B cell (primary cell): ENCODE results near the gene PPP2R5A. TPM values are rescaled to one million over a fixed set of nuclear protein-coding genes. Genes with fewer than 3 reads are reported as not detected.

Experiments
- ATAC-seq: fragments of 200-7000 bp; cut with Tn5 transposase; one replicate; pipeline ENCODE4 v1.10.0; 2021; ENCODE audit warnings: low read depth, mild to moderate bottlenecking, moderate number of reproducible peaks, moderate library complexity
- CTCF ChIA-PET: fragments of 350-600 bp; sonication (Branson Sonifier 250); formaldehyde crosslinking; loops from one replicate; lab custom pipeline; 2021; ENCODE audit warnings: antibody characterized with exemption, inconsistent platforms; lab: Charles Lee
- POLR2A ChIA-PET: fragments of 350-600 bp; sonication (Branson Sonifier 250); formaldehyde crosslinking; loops from one replicate; lab custom pipeline; 2021; ENCODE audit warnings: antibody characterized with exemption; lab: Charles Lee
- DNase-seq: peaks from one replicate; pipeline ENCODE4 v3.0.0; 2013
- H2AFZ ChIP-seq: 2 replicates; pipeline ENCODE4 v1.6.1; 2012; ENCODE audit warnings: mild to moderate bottlenecking, low read depth, low read length; ENCODE audit not compliant: insufficient read depth, poor library complexity, severe bottlenecking
- H3K27ac ChIP-seq, 2 donors: 1 replicate in 1 of 2; 2 replicates in 1 of 2; pipeline ENCODE4 v1.5.1; 2012 to 2013; ENCODE audit warnings: low read length in 2 of 2, mild to moderate bottlenecking in 2 of 2, moderate library complexity in 1 of 2
- H3K27me3 ChIP-seq, 4 experiments: fragments of 200-600 bp in 1 of 4; sonication (generic) in 1 of 4; replicated peaks in 1 of 4; 1 replicate in 2 of 4; 2 replicates in 2 of 4; pipeline versions ENCODE4 v1.6.1 to v1.7.0; 2013 to 2016; ENCODE audit warnings: low read length in 3 of 4, mild to moderate bottlenecking in 2 of 4, mixed read lengths in 1 of 4, moderate library complexity in 1 of 4; ENCODE audit not compliant: insufficient read depth in 4 of 4, control insufficient read depth in 3 of 4; ENCODE audit errors: control extremely low read depth in 1 of 4
- H3K36me3 ChIP-seq, 2 experiments: replicated peaks in 1 of 2; 1 replicate in 1 of 2; 2 replicates in 1 of 2; pipeline versions ENCODE4 v1.6.1 to v1.7.1; 2013; ENCODE audit warnings: low read length in 1 of 2; ENCODE audit not compliant: insufficient read depth in 2 of 2, control insufficient read depth in 1 of 2; ENCODE audit errors: control extremely low read depth in 1 of 2, extremely low read depth in 1 of 2
- H3K4me1 ChIP-seq, 2 donors: fragments of 200-600 bp in 1 of 2; sonication (generic) in 1 of 2; 1 replicate in 1 of 2; 2 replicates in 1 of 2; pipeline versions ENCODE4 v1.5.1 to v1.6.1; 2013 to 2017; ENCODE audit warnings: low read length in 2 of 2; ENCODE audit not compliant: control insufficient read depth in 2 of 2, insufficient read depth in 2 of 2
- H3K4me2 ChIP-seq: replicated peaks from 2 replicates; pipeline ENCODE3; 2012; ENCODE audit warnings: mild to moderate bottlenecking, low read depth, low read length; ENCODE audit not compliant: poor library complexity, severe bottlenecking
- H3K4me3 ChIP-seq, 5 experiments: fragments of 200-600 bp in 1 of 5; sonication (generic) in 1 of 5; 1 replicate in 3 of 5; 2 replicates in 2 of 5; pipeline versions ENCODE4 v1.5.1 to v1.7.0; 2011 to 2016; ENCODE audit warnings: low read length in 4 of 5, mild to moderate bottlenecking in 4 of 5, low read depth in 2 of 5, control low read depth in 1 of 5, moderate library complexity in 1 of 5; ENCODE audit not compliant: insufficient read depth in 1 of 5; ENCODE audit errors: control extremely low read depth in 1 of 5, extremely low read depth in 1 of 5
- H3K79me2 ChIP-seq: fragments of 200-600 bp; sonication (generic); one replicate; pipeline ENCODE4 v1.6.0; 2016; ENCODE audit warnings: low read length; ENCODE audit not compliant: control insufficient read depth, insufficient read depth
- H3K9ac ChIP-seq: fragments of 200-600 bp; sonication (generic); 2 replicates; pipeline ENCODE4 v1.6.1; 2017; ENCODE audit warnings: mild to moderate bottlenecking, low read length, moderate library complexity
- H3K9me3 ChIP-seq, 3 donors: one replicate each; pipeline versions ENCODE4 v1.6.1 to v1.7.1; 2013; ENCODE audit warnings: low read length in 2 of 3; ENCODE audit not compliant: control insufficient read depth in 2 of 3, insufficient read depth in 1 of 3; ENCODE audit errors: control extremely low read depth in 1 of 3
- H4K20me1 ChIP-seq: 2 replicates; pipeline ENCODE4 v1.6.0; 2012; ENCODE audit warnings: mild to moderate bottlenecking, low read length; ENCODE audit not compliant: insufficient read depth, control insufficient read depth, poor library complexity, severe bottlenecking
- H3K27ac Mint-ChIP-seq: one replicate; pipeline ENCODE4 v1.8.0; 2021; ENCODE audit warnings: mixed read lengths
- H3K27me3 Mint-ChIP-seq: one replicate; pipeline ENCODE4 v1.8.0; 2021; ENCODE audit warnings: mixed read lengths
- H3K4me1 Mint-ChIP-seq: one replicate; pipeline ENCODE4 v1.8.0; 2021; ENCODE audit warnings: mixed read lengths
- H3K4me3 Mint-ChIP-seq: one replicate; pipeline ENCODE4 v1.8.0; 2021; ENCODE audit warnings: mixed read lengths
- H3K9me3 Mint-ChIP-seq: one replicate; pipeline ENCODE4 v1.8.0; 2022; ENCODE audit warnings: mixed read lengths; ENCODE audit not compliant: insufficient read depth
- CTCF ChIP-seq: fragments of 200-600 bp; IDR thresholded peaks from one replicate; pipeline ENCODE4 v1.8.0; 2022; ENCODE audit warnings: antibody characterized with exemption, mild to moderate bottlenecking
- EZH2 ChIP-seq: IDR thresholded peaks from 2 replicates; pipeline ENCODE4 v1.6.1; 2012; ENCODE audit warnings: borderline replicate concordance, low read depth, mild to moderate bottlenecking, moderate library complexity, low read length; ENCODE audit not compliant: insufficient read depth, poor library complexity, severe bottlenecking
- WGBS: methylation state at CpG from one replicate; pipeline ENCODE4 v1.1.5; 2013; ENCODE audit warnings: missing lambda C conversion rate; ENCODE audit not compliant: insufficient coverage; 5-methylcytosine and 5-hydroxymethylcytosine counted together
- intact Hi-C: fragments of 100-400 bp; cut with micrococcal nuclease; formaldehyde crosslinking; loops from one replicate; pipeline ENCODE4 v1.10.0; 2022
- polyA plus RNA-seq: library from polyadenylated mRNA; depleted of rRNA; stranded (reverse); fragments of >200 nt; gene quantifications from 2 replicates; pipeline ENCODE4 v1.2.3, GENCODE V29; 2012
- total RNA-seq, 2 donors: library from RNA; stranded (reverse); fragments of 120-200 nt in 1 of 2; gene quantifications; 1 replicate in 1 of 2; 2 replicates in 1 of 2; pipeline versions ENCODE4 v1.2.3 to v1.2.4, GENCODE V29; 2013 to 2022

PPP2R5A gene
- total and polyA plus RNA-seq, 2 donors (not counting 1 experiment from before 2014, with no cell fraction given) = 22.4 to 43.4 TPM

GRCh38 chr1:212244441-212244840 is 40.8 kb upstream of the PPP2R5A start:
- no peak overlapping the region for H3K4me2 ChIP-seq

GRCh38 chr1:212247179-212247721 is 38.0 kb upstream of the PPP2R5A start:
- TF ChIP-seq EZH2 (no peak), CTCF (no peak)
- DNase-seq = no peak
- Histone ChIP-seq H3K27ac (no peak overlapping the region), H3K79me2 (no peaks in the 10 kb centered on the region), H3K9ac (no peak overlapping the region), H3K4me1 (no peaks in the 10 kb centered on the region), H4K20me1 (no peaks in the 10 kb centered on the region), H3K9me3 (no peaks in the 10 kb centered on the region), H3K27me3 (no peaks in the 10 kb centered on the region), H3K4me3 (no peak overlapping the region), H2AFZ (no peak overlapping the region), H3K36me3 (no peaks in the 10 kb centered on the region), H3K4me2 (no peak overlapping the region)
- no peak for ATAC-seq
- 64% methylated on average over 2 of the region's 8 CpGs for WGBS
- Mint-ChIP-seq H3K27ac (no peak overlapping the region), H3K4me3 (no peak overlapping the region), H3K4me1 (peaks cover 22% of the 10 kb centered on the region), H3K27me3 (no peaks in the 10 kb centered on the region), H3K9me3 (no peaks in the 10 kb centered on the region)
- ChIA-PET POLR2A (no interaction called here), CTCF (no interaction called here)
- intact Hi-C loops = no loop called here

More at GRCh38 chr1:212244441-212244840, 40.8 kb upstream of the PPP2R5A start:
- no peak overlapping the region for H3K4me3 ChIP-seq
- no peak overlapping the region for H3K4me3 Mint-ChIP-seq
- TF ChIP-seq CTCF = no peak
- TF ChIP-seq EZH2 = no peak
- H3K27me3 Mint-ChIP-seq = no peaks in the 10 kb centered on the region
- ATAC-seq = no peak
- no peak for DNase-seq
- H3K9me3 ChIP-seq = no peaks in the 10 kb centered on the region
- H3K4me1 ChIP-seq = no peaks in the 10 kb centered on the region
- H3K27me3 ChIP-seq = no peaks in the 10 kb centered on the region
- H3K9ac ChIP-seq = no peak overlapping the region
- no peaks in the 10 kb centered on the region for H4K20me1 ChIP-seq
- H3K79me2 ChIP-seq = no peaks in the 10 kb centered on the region
- ChIA-PET CTCF (no interaction called here), POLR2A (no interaction called here)
- H3K9me3 Mint-ChIP-seq = no peaks in the 10 kb centered on the region
- H3K4me1 Mint-ChIP-seq = peaks cover 18% of the 10 kb centered on the region
- H3K27ac Mint-ChIP-seq = no peak overlapping the region
- H3K36me3 ChIP-seq = no peaks in the 10 kb centered on the region
- intact Hi-C loops = no loop called here
- H2AFZ ChIP-seq = no peak overlapping the region
- WGBS = 57% methylated on average over 1 of the region's 2 CpGs
- H3K27ac ChIP-seq = no peak overlapping the region
